Measurements from ENCODE around the gene CANX. TPM values are rescaled to one million over a fixed set of nuclear protein-coding genes. Genes with fewer than 3 reads are reported as not detected.

The CANX gene
- total RNA-seq, 1 experiment from 2014 or later, result 871 TPM

DNA sequence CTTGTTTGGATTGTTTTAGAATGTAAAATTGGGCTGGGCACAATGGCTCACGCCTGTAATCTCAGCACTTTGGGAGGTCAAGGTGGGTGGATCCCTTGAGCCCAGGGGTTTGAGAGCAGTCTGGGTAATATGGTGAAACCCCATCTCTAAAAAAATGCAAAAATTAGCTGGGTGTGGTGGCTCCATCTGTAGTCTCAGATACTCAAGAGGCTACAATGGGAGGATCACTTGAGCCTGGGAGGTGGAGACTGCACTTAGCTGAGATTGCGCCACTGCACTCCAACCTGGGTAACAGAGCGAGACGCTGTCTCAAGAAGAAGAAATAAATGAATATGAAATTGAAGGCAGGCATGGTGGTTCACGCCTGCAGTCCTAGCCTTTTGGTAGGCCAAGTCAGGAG lies 55.2 kb downstream of the CANX start:
- intact Hi-C loops (cut with micrococcal nuclease; ENCODE audit: unreplicated experiment), result loop anchor here (1.0 kb wide), 1 partner anchor 22 kb away; the partner anchor contains the start of gene MAML1
- Mint-ChIP-seq H3K27ac (ENCODE audit: unreplicated experiment) (peak overlapping the region; percentile 8), H3K36me3 (ENCODE audit: insufficient read depth, unreplicated experiment) (peaks cover 21% of the 10 kb centered on the region), H3K9me3 (ENCODE audit: unreplicated experiment) (no peaks in the 10 kb centered on the region), H3K4me3 (ENCODE audit: unreplicated experiment) (no peak overlapping the region), H3K4me1 (ENCODE audit: low read depth, unreplicated experiment) (peaks cover 28% of the 10 kb centered on the region), H3K27me3 (ENCODE audit: insufficient read depth, unreplicated experiment) (no peaks in the 10 kb centered on the region)
- BruUV-seq (replicated peaks), result no TSS peak
- CTCF ChIA-PET, result no interaction called here
- no peaks in the 10 kb centered on the region for H3K27me3 ChIP-seq (replicated peaks; ENCODE audit: control insufficient read depth, insufficient read depth, low read length)
- peaks cover 18% of the 10 kb centered on the region for H3K4me1 ChIP-seq
- POLR2A ChIA-PET, result interaction anchor here (1.5 kb wide), 1 partner anchor 22 kb away, joined by 5 read pairs; no protein-coding TSS in a partner anchor
- no peak overlapping the region for H3K4me3 ChIP-seq (ENCODE audit: low read depth, low read length)
- TF ChIP-seq, protein P1, sequence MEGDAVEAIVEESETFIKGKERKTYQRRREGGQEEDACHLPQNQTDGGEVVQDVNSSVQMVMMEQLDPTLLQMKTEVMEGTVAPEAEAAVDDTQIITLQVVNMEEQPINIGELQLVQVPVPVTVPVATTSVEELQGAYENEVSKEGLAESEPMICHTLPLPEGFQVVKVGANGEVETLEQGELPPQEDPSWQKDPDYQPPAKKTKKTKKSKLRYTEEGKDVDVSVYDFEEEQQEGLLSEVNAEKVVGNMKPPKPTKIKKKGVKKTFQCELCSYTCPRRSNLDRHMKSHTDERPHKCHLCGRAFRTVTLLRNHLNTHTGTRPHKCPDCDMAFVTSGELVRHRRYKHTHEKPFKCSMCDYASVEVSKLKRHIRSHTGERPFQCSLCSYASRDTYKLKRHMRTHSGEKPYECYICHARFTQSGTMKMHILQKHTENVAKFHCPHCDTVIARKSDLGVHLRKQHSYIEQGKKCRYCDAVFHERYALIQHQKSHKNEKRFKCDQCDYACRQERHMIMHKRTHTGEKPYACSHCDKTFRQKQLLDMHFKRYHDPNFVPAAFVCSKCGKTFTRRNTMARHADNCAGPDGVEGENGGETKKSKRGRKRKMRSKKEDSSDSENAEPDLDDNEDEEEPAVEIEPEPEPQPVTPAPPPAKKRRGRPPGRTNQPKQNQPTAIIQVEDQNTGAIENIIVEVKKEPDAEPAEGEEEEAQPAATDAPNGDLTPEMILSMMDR (IDR thresholded peaks at IDR 0.05; ENCODE audit: insufficient read depth in 1 of 2, low read depth in 1 of 2, low read length in 1 of 2, severe bottlenecking in 1 of 2, unreplicated experiment in 1 of 2), result no peak
- DNase-seq, result peak in 1 of 2 experiments; percentile 35
- H3K9me3 ChIP-seq, result no peaks in the 10 kb centered on the region
- H3K36me3 ChIP-seq (ENCODE audit: control insufficient read depth, insufficient read depth, low read length), result no peaks in the 10 kb centered on the region

DNA sequence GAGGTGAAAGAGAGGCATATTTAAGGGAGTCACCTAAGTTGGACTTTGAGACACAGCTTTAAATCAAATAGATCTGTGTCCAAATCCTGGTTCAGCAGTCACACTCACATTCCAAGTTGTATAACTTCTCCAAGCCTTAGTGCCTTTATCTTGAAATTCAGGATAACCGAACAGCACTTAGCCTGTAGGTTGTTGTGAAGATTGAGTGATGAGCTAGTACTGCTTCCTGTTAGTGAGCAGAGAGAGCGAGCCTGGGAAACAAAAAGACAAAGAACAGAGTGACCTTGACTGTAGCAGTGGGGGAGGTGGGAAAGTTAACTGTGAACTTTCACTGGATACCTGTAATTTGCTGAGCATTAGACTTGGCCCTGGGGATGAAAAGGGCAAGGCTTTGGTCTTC lies 56.3 kb downstream of the CANX start:
- H3K4me3 ChIP-seq (ENCODE audit: low read depth, low read length), result no peak overlapping the region
- peaks cover 36% of the 10 kb centered on the region for H3K4me1 Mint-ChIP-seq (ENCODE audit: low read depth, unreplicated experiment)
- intact Hi-C loops (cut with micrococcal nuclease; ENCODE audit: unreplicated experiment), result loop anchor here (1.0 kb wide), 1 partner anchor 8 kb away; no protein-coding TSS in a partner anchor

DNA sequence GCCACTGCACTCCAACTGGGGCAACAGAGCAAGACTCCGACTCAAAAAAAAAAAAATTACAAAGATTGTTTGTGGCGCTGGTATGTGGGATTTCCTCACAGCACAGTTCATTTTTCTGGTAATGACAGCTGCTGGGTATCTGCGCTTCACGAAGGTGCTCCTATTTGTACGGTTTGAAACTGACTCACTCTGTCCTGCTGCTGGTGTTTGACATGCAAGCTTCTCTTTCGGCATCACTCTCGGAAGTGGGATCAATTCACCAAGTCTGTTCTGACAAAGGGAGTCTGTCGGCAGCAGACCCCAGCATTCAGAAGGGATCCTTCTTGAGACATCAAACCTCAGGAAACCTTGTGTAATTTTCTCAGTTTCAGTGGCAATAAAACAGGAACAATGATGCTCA lies 60.2 kb downstream of the CANX start:
- DNase-seq, result no peak
- H3K4me1 ChIP-seq, result peaks cover 26% of the 10 kb centered on the region
- POLR2A ChIA-PET, result no interaction called here
- TF ChIP-seq, protein P1 (IDR thresholded peaks at IDR 0.05; ENCODE audit: insufficient read depth in 1 of 2, low read depth in 1 of 2, low read length in 1 of 2, severe bottlenecking in 1 of 2, unreplicated experiment in 1 of 2), result no peak
- no peak overlapping the region for H3K27ac Mint-ChIP-seq (ENCODE audit: unreplicated experiment)
- H3K4me1 Mint-ChIP-seq (ENCODE audit: low read depth, unreplicated experiment), result peaks cover 53% of the 10 kb centered on the region
- CTCF ChIA-PET, result no interaction called here
- BruUV-seq (replicated peaks), result no TSS peak
- H3K9me3 Mint-ChIP-seq (ENCODE audit: unreplicated experiment), result no peaks in the 10 kb centered on the region
- intact Hi-C loops (cut with micrococcal nuclease; ENCODE audit: unreplicated experiment), result no loop called here
- H3K27me3 ChIP-seq (replicated peaks; ENCODE audit: control insufficient read depth, insufficient read depth, low read length), result no peaks in the 10 kb centered on the region
- no peaks in the 10 kb centered on the region for H3K27me3 Mint-ChIP-seq (ENCODE audit: insufficient read depth, unreplicated experiment)
- no peaks in the 10 kb centered on the region for H3K9me3 ChIP-seq
- H3K4me3 ChIP-seq (ENCODE audit: low read depth, low read length), result no peak overlapping the region
- no peaks in the 10 kb centered on the region for H3K36me3 ChIP-seq (ENCODE audit: control insufficient read depth, insufficient read depth, low read length)
- peaks cover 5% of the 10 kb centered on the region for H3K36me3 Mint-ChIP-seq (ENCODE audit: insufficient read depth, unreplicated experiment)
- H3K4me3 Mint-ChIP-seq (ENCODE audit: unreplicated experiment), result no peak overlapping the region

More for the DNA sequence above, 56.3 kb downstream of the CANX start:
- H3K4me3 Mint-ChIP-seq (ENCODE audit: unreplicated experiment), result peak overlapping the region; percentile 9
- CTCF ChIA-PET, result interaction anchor here (0.8 to 1.0 kb wide), 2 partner anchors 8 to 51 kb away, joined by 3 to 4 read pairs; no protein-coding TSS in a partner anchor
- no peaks in the 10 kb centered on the region for H3K36me3 ChIP-seq (ENCODE audit: control insufficient read depth, insufficient read depth, low read length)
- no peaks in the 10 kb centered on the region for H3K9me3 Mint-ChIP-seq (ENCODE audit: unreplicated experiment)
- POLR2A ChIA-PET, result interaction anchor here (0.6 to 1.5 kb wide), 3 partner anchors 23 to 32 kb away, joined by 4 to 9 read pairs (median 5); no protein-coding TSS in a partner anchor
- no peaks in the 10 kb centered on the region for H3K27me3 ChIP-seq (replicated peaks; ENCODE audit: control insufficient read depth, insufficient read depth, low read length)
- no peaks in the 10 kb centered on the region for H3K27me3 Mint-ChIP-seq (ENCODE audit: insufficient read depth, unreplicated experiment)
- H3K36me3 Mint-ChIP-seq (ENCODE audit: insufficient read depth, unreplicated experiment), result peaks cover 19% of the 10 kb centered on the region
- H3K4me1 ChIP-seq, result peaks cover 18% of the 10 kb centered on the region
- peak overlapping the region; percentile 8 for H3K27ac Mint-ChIP-seq (ENCODE audit: unreplicated experiment)
- DNase-seq, result peak in 1 of 2 experiments; percentile 32
- TF ChIP-seq, protein P1 (IDR thresholded peaks at IDR 0.05; ENCODE audit: insufficient read depth in 1 of 2, low read depth in 1 of 2, low read length in 1 of 2, severe bottlenecking in 1 of 2, unreplicated experiment in 1 of 2), result no peak
- no peaks in the 10 kb centered on the region for H3K9me3 ChIP-seq
- BruUV-seq (replicated peaks), result no TSS peak

Data from Caco-2 (cell line).